ENCODE data around the gene MPZL2.

DNA sequence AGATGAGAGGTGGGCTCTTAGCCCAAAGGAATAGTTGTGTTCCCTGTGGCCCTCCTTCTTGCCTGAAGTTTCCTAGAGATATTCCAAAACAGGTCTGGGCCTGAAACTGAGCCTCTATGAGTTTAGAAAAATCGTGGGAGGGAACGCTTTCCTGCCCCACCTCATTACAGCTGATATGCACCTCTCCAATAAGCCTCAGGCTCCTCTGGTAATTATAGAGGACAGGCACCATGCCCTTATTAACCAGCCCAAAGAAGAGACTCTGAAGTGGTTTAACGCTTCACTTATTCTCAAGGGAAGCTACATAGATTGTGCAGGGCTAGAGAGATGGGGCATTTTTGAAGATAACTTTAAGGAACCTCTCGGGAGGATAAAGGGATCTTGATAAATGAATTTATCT is 3.4 kb upstream of the MPZL2 start:
- TF ChIP-seq SP1 (IDR thresholded peaks at IDR 0.05) (no peak), BHLHE40 (IDR thresholded peaks at IDR 0.05; ENCODE audit: borderline replicate concordance) (no peak), ELF4 (IDR thresholded peaks at IDR 0.05) (no peak), NFRKB (IDR thresholded peaks at IDR 0.05) (no peak), SUZ12 (IDR thresholded peaks at IDR 0.05) (no peak), FOXK2 (IDR thresholded peaks at IDR 0.05) (no peak), LEF1 (IDR thresholded peaks at IDR 0.05; ENCODE audit: borderline replicate concordance) (no peak), TARDBP (IDR thresholded peaks at IDR 0.05) (no peak)

Measured in HEK293T (cell line).